ENCODE data around the gene CEP192.

Gene CEP192

DNA sequence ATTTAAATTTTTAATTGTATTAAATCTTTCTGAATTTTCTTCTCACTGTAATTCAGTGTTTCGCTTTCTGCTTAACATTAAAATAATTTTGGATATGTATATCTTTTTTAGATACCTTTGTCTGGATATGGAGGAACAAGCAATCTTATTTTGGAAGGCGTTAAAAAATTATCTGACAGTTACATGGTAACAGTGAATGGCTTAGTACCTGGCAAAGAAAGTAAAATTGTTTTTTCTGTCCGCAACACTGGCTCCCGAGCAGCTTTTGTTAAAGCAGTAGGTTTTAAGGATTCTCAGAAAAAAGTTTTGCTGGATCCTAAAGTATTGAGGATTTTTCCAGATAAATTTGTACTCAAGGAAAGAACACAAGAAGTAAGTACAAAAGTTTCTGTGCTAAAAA, 95.7 kb downstream of the CEP192 start:
- peaks cover 14 to 21% of the 10 kb centered on the region in 2 experiments for H3K36me3 ChIP-seq (ENCODE audit: control insufficient read depth in 2 of 2, insufficient read depth in 1 of 2, low read length in 2 of 2)
- POLR2A ChIA-PET, result no interaction called here

DNA sequence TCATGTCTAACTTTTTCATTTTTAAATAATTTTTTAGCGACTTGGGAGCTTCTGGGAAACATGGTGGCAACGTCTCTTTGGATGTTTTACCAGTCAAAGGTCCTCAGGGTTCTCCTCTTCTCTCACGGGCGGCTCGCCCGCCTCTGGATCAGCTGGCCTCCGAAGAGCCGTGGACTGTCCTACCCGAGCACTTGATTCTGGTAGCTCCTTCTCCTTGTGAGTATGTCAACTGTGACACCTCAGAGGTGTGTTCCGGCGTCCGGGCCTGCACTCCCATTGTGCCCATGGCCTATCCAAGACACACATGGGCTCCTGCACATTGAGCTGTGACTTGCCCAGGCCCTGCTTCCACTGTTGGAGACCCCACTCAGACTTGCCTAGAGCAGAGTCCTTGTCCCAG, 104.3 kb downstream of the CEP192 start:
- peaks cover 27 to 74% of the 10 kb centered on the region in 2 experiments for H3K36me3 ChIP-seq (ENCODE audit: control insufficient read depth in 2 of 2, insufficient read depth in 1 of 2, low read length in 2 of 2)

More for the DNA sequence above, 95.7 kb downstream of the CEP192 start:
- Histone ChIP-seq H3K27ac (ENCODE audit: extremely low read depth, low read depth, low read length) (no peak overlapping the region), H3K9me3 (ENCODE audit: control insufficient read depth, insufficient read depth, low read depth, low read length) (no peaks in the 10 kb centered on the region), H3K4me3 (ENCODE audit: low read depth, low read length) (no peak overlapping the region), H3K4me1 (ENCODE audit: control insufficient read depth, insufficient read depth, low read length) (no peaks in the 10 kb centered on the region)
- CTCF ChIA-PET, result interaction anchor here (0.5 to 0.9 kb wide), 2 partner anchors 22 to 31 kb away, joined by 3 to 5 read pairs; no protein-coding TSS in a partner anchor
- TF ChIP-seq ZNF830 (tag by site-specific recombination; IDR thresholded peaks at IDR 0.05; ENCODE audit: low read depth) (no peak), RBAK (tag by site-specific recombination; IDR thresholded peaks at IDR 0.05) (no peak), ZSCAN16 (tag by site-specific recombination; IDR thresholded peaks at IDR 0.05) (no peak), ZNF221 (tag by site-specific recombination; IDR thresholded peaks at IDR 0.05; ENCODE audit: borderline replicate concordance) (no peak), ZNF654 (tag by site-specific recombination; IDR thresholded peaks at IDR 0.05; ENCODE audit: low read depth) (no peak), TCF7L2 (IDR thresholded peaks at IDR 0.05; ENCODE audit: borderline replicate concordance, low read depth, low read length) (no peak), GLIS1 (tag by site-specific recombination; IDR thresholded peaks at IDR 0.05) (no peak), ZNF701 (tag by site-specific recombination; IDR thresholded peaks at IDR 0.05) (no peak), ZNF16 (tag by site-specific recombination; IDR thresholded peaks at IDR 0.05; ENCODE audit: low read depth) (no peak), MZF1 (tag by site-specific recombination; IDR thresholded peaks at IDR 0.05; ENCODE audit: borderline replicate concordance) (no peak), ZNF416 (tag by site-specific recombination; IDR thresholded peaks at IDR 0.05) (no peak), ZNF529 (tag by site-specific recombination; IDR thresholded peaks at IDR 0.05; ENCODE audit: insufficient replicate concordance) (no peak), ZNF48 (tag by site-specific recombination; IDR thresholded peaks at IDR 0.05) (no peak), ZNF366 (tag by site-specific recombination; conservative IDR thresholded peaks at IDR 0.05) (no peak)
- TF ChIP-seq, protein P1, sequence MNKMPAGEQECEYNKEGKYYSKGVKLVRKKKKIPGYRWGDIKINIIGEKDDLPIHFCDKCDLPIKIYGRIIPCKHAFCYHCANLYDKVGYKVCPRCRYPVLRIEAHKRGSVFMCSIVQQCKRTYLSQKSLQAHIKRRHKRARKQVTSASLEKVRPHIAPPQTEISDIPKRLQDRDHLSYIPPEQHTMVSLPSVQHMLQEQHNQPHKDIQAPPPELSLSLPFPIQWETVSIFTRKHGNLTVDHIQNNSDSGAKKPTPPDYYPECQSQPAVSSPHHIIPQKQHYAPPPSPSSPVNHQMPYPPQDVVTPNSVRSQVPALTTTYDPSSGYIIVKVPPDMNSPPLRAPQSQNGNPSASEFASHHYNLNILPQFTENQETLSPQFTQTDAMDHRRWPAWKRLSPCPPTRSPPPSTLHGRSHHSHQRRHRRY (tag by site-specific recombination; IDR thresholded peaks at IDR 0.05), result no peak
- TF ChIP-seq, protein P2, sequence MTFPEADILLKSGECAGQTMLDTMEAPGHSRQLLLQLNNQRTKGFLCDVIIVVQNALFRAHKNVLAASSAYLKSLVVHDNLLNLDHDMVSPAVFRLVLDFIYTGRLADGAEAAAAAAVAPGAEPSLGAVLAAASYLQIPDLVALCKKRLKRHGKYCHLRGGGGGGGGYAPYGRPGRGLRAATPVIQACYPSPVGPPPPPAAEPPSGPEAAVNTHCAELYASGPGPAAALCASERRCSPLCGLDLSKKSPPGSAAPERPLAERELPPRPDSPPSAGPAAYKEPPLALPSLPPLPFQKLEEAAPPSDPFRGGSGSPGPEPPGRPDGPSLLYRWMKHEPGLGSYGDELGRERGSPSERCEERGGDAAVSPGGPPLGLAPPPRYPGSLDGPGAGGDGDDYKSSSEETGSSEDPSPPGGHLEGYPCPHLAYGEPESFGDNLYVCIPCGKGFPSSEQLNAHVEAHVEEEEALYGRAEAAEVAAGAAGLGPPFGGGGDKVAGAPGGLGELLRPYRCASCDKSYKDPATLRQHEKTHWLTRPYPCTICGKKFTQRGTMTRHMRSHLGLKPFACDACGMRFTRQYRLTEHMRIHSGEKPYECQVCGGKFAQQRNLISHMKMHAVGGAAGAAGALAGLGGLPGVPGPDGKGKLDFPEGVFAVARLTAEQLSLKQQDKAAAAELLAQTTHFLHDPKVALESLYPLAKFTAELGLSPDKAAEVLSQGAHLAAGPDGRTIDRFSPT (tag by site-specific recombination; IDR thresholded peaks at IDR 0.05), result no peak
- TF ChIP-seq, protein P3, sequence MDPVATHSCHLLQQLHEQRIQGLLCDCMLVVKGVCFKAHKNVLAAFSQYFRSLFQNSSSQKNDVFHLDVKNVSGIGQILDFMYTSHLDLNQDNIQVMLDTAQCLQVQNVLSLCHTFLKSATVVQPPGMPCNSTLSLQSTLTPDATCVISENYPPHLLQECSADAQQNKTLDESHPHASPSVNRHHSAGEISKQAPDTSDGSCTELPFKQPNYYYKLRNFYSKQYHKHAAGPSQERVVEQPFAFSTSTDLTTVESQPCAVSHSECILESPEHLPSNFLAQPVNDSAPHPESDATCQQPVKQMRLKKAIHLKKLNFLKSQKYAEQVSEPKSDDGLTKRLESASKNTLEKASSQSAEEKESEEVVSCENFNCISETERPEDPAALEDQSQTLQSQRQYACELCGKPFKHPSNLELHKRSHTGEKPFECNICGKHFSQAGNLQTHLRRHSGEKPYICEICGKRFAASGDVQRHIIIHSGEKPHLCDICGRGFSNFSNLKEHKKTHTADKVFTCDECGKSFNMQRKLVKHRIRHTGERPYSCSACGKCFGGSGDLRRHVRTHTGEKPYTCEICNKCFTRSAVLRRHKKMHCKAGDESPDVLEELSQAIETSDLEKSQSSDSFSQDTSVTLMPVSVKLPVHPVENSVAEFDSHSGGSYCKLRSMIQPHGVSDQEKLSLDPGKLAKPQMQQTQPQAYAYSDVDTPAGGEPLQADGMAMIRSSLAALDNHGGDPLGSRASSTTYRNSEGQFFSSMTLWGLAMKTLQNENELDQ (tag by site-specific recombination; IDR thresholded peaks at IDR 0.05; ENCODE audit: low read depth), result no peak
- TF ChIP-seq, protein P4, sequence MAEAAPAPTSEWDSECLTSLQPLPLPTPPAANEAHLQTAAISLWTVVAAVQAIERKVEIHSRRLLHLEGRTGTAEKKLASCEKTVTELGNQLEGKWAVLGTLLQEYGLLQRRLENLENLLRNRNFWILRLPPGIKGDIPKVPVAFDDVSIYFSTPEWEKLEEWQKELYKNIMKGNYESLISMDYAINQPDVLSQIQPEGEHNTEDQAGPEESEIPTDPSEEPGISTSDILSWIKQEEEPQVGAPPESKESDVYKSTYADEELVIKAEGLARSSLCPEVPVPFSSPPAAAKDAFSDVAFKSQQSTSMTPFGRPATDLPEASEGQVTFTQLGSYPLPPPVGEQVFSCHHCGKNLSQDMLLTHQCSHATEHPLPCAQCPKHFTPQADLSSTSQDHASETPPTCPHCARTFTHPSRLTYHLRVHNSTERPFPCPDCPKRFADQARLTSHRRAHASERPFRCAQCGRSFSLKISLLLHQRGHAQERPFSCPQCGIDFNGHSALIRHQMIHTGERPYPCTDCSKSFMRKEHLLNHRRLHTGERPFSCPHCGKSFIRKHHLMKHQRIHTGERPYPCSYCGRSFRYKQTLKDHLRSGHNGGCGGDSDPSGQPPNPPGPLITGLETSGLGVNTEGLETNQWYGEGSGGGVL (tag by site-specific recombination; IDR thresholded peaks at IDR 0.05), result no peak

More for the DNA sequence above, 104.3 kb downstream of the CEP192 start:
- no peaks in the 10 kb centered on the region for H3K4me1 ChIP-seq (ENCODE audit: control insufficient read depth, insufficient read depth, low read length)
- TF ChIP-seq ZNF596 (tag by site-specific recombination; IDR thresholded peaks at IDR 0.05) (no peak), ZSCAN30 (tag by site-specific recombination; IDR thresholded peaks at IDR 0.05) (no peak), SP2 (tag by site-specific recombination; IDR thresholded peaks at IDR 0.05) (no peak), ZNF514 (tag by site-specific recombination; IDR thresholded peaks at IDR 0.05) (no peak), ZNF548 (tag by site-specific recombination; IDR thresholded peaks at IDR 0.05) (no peak), ZBTB1 (tag by site-specific recombination; IDR thresholded peaks at IDR 0.05) (no peak), ZNF335 (tag by site-specific recombination; conservative IDR thresholded peaks at IDR 0.05) (no peak), MYNN (tag by site-specific recombination; IDR thresholded peaks at IDR 0.05; ENCODE audit: borderline replicate concordance) (no peak)
- TF ChIP-seq, protein P5, sequence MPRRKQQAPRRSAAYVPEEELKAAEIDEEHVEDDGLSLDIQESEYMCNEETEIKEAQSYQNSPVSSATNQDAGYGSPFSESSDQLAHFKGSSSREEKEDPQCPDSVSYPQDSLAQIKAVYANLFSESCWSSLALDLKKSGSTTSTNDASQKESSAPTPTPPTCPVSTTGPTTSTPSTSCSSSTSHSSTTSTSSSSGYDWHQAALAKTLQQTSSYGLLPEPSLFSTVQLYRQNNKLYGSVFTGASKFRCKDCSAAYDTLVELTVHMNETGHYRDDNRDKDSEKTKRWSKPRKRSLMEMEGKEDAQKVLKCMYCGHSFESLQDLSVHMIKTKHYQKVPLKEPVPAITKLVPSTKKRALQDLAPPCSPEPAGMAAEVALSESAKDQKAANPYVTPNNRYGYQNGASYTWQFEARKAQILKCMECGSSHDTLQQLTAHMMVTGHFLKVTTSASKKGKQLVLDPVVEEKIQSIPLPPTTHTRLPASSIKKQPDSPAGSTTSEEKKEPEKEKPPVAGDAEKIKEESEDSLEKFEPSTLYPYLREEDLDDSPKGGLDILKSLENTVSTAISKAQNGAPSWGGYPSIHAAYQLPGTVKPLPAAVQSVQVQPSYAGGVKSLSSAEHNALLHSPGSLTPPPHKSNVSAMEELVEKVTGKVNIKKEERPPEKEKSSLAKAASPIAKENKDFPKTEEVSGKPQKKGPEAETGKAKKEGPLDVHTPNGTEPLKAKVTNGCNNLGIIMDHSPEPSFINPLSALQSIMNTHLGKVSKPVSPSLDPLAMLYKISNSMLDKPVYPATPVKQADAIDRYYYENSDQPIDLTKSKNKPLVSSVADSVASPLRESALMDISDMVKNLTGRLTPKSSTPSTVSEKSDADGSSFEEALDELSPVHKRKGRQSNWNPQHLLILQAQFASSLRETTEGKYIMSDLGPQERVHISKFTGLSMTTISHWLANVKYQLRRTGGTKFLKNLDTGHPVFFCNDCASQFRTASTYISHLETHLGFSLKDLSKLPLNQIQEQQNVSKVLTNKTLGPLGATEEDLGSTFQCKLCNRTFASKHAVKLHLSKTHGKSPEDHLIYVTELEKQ (tag by site-specific recombination; IDR thresholded peaks at IDR 0.05; ENCODE audit: borderline replicate concordance), result no peak
- no peak overlapping the region for H3K27ac ChIP-seq (ENCODE audit: extremely low read depth, low read depth, low read length)
- ChIA-PET CTCF (no interaction called here), POLR2A (no interaction called here)
- no peaks in the 10 kb centered on the region for H3K9me3 ChIP-seq (ENCODE audit: control insufficient read depth, insufficient read depth, low read depth, low read length)
- H3K4me3 ChIP-seq (ENCODE audit: low read depth, low read length), result no peak overlapping the region
